ENCODE data around the gene MFRP. TPM values are rescaled to one million over a fixed set of nuclear protein-coding genes. Genes with fewer than 3 reads are reported as not detected.

Gene MFRP
- total RNA-seq, 1 experiment from 2014 or later, result not detected

- no peak overlapping the region for H3K4me3 ChIP-seq (ENCODE audit: low read depth in 2 of 2, low read length in 2 of 2)
- intact Hi-C loops (cut with micrococcal nuclease; ENCODE audit: unreplicated experiment), result no loop called here
- no peaks in the 10 kb centered on the region for H3K27me3 ChIP-seq (ENCODE audit: control insufficient read depth, insufficient read depth, low read length)
- in situ Hi-C loops (cut with HindIII; ENCODE audit: low pct_unique_long_range_greater_than_20kb, low sequenced_read_pairs), result no loop called here
- H3K27ac ChIP-seq (ENCODE audit: low read length), result no peak overlapping the region
- POLR2A ChIA-PET, result no interaction called here
- no TSS peak for BruUV-seq (replicated peaks)
- DNase-seq (ENCODE audit: low read depth, low spot score) (no peak), ATAC-seq (no peak)
- TF ChIP-seq CTCF (IDR thresholded peaks at IDR 0.05) (no peak), POLR2AphosphoS5 (IDR thresholded peaks at IDR 0.05; ENCODE audit: low read depth, low read length) (no peak), REST (IDR thresholded peaks at IDR 0.05; ENCODE audit: insufficient read depth in 1 of 2, low read depth in 2 of 2, low read length in 1 of 2) (no peak), TCF7L2 (IDR thresholded peaks at IDR 0.05; ENCODE audit: low read depth, low read length) (no peak), SIN3A (IDR thresholded peaks at IDR 0.05; ENCODE audit: borderline replicate concordance, insufficient read depth, low read depth, low read length) (no peak)
- H3K9me3 ChIP-seq (ENCODE audit: control insufficient read depth, insufficient read depth, low read depth, low read length), result no peaks in the 10 kb centered on the region
- CTCF ChIA-PET, result interaction anchor here (0.6 to 0.7 kb wide), 2 partner anchors 14 to 110 kb away, joined by 3 to 4 read pairs; no protein-coding TSS in a partner anchor
- peaks cover 15% of the 10 kb centered on the region for H3K36me3 ChIP-seq (ENCODE audit: control insufficient read depth, insufficient read depth, low read length)
- no peaks in the 10 kb centered on the region for H3K4me1 ChIP-seq (ENCODE audit: control insufficient read depth, insufficient read depth, low read length)
Observed at GRCh38 chr11:119306373-119306890, 40.1 kb downstream of the MFRP start.

- Histone ChIP-seq H3K27me3 (ENCODE audit: control insufficient read depth, insufficient read depth, low read length) (no peaks in the 10 kb centered on the region), H3K4me1 (ENCODE audit: control insufficient read depth, insufficient read depth, low read length) (no peaks in the 10 kb centered on the region), H3K36me3 (ENCODE audit: control insufficient read depth, insufficient read depth, low read length) (peaks cover 22% of the 10 kb centered on the region), H3K9me3 (ENCODE audit: control insufficient read depth, insufficient read depth, low read depth, low read length) (no peaks in the 10 kb centered on the region), H3K27ac (ENCODE audit: low read length) (no peak overlapping the region), H3K4me3 (ENCODE audit: low read depth in 2 of 2, low read length in 2 of 2) (no peak overlapping the region)
- ATAC-seq (no peak), DNase-seq (ENCODE audit: low read depth, low spot score) (no peak)
- TF ChIP-seq REST (IDR thresholded peaks at IDR 0.05; ENCODE audit: insufficient read depth in 1 of 2, low read depth in 2 of 2, low read length in 1 of 2) (no peak), CTCF (IDR thresholded peaks at IDR 0.05) (no peak), POLR2AphosphoS5 (IDR thresholded peaks at IDR 0.05; ENCODE audit: low read depth, low read length) (no peak), TCF7L2 (IDR thresholded peaks at IDR 0.05; ENCODE audit: low read depth, low read length) (no peak), SIN3A (IDR thresholded peaks at IDR 0.05; ENCODE audit: borderline replicate concordance, insufficient read depth, low read depth, low read length) (no peak)
- ChIA-PET POLR2A (no interaction called here), CTCF (interaction anchor here (0.7 kb wide), 1 partner anchor 15 kb away, joined by 4 read pairs; no protein-coding TSS in a partner anchor)
- BruUV-seq (replicated peaks), result TSS peak; percentile 2
- in situ Hi-C loops (cut with HindIII; ENCODE audit: low pct_unique_long_range_greater_than_20kb, low sequenced_read_pairs) (no loop called here), intact Hi-C loops (cut with micrococcal nuclease; ENCODE audit: unreplicated experiment) (no loop called here)
Observed at GRCh38 chr11:119305556-119306372, 40.7 kb downstream of the MFRP start.
